ENCODE data around the gene MIB1.

The MIB1 gene

DNA sequence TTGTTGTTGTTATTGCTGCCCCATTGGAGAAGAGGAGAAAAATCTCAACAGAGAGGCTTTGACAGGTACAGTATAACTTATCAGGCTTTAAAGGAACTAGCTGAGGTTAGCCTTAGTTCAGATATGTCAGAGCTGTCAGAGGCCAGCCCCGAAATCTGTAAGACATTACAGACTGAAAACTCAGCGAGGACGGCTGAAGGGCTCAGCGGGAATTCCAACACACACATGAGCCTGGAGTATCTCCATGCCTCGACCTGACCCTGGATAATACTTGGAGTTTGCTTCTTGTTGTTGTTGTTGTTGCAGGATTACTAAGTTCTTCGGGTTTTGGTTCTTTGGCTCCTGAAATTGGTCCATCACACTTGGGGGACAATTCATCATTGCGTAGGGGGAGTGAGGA lies 166.9 kb downstream of the MIB1 start:
- TF ChIP-seq, protein P1, sequence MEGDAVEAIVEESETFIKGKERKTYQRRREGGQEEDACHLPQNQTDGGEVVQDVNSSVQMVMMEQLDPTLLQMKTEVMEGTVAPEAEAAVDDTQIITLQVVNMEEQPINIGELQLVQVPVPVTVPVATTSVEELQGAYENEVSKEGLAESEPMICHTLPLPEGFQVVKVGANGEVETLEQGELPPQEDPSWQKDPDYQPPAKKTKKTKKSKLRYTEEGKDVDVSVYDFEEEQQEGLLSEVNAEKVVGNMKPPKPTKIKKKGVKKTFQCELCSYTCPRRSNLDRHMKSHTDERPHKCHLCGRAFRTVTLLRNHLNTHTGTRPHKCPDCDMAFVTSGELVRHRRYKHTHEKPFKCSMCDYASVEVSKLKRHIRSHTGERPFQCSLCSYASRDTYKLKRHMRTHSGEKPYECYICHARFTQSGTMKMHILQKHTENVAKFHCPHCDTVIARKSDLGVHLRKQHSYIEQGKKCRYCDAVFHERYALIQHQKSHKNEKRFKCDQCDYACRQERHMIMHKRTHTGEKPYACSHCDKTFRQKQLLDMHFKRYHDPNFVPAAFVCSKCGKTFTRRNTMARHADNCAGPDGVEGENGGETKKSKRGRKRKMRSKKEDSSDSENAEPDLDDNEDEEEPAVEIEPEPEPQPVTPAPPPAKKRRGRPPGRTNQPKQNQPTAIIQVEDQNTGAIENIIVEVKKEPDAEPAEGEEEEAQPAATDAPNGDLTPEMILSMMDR (IDR thresholded peaks at IDR 0.05; ENCODE audit: insufficient read depth, low read depth, low read length, missing control alignments): no peak

DNA sequence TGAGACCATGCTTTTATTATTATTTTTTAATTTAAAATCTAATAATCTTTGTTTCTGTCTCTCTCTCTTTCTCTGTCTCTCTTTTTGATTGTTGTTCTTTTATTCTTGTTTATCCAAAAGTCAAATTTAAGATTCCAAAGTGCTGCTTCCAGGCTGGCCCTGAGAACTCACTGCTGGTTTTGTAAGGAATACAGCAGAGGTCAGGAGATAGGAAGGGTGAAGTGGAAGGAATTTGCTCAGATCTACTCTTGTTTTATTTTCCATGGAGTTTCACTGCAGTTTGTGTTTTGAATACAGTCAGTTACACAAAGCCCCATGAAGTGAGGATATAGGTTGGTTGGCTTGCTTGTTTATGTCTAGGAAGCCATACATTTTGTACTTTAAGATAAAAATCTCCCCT lies 168.1 kb downstream of the MIB1 start:
- no peak for DNase-seq (ENCODE audit: low read depth)
- H3K4me3 ChIP-seq (ENCODE audit: low read length): no peak overlapping the region
- TF ChIP-seq, protein P1 (IDR thresholded peaks at IDR 0.05; ENCODE audit: insufficient read depth, low read depth, low read length, missing control alignments): no peak

More for the DNA sequence above, 166.9 kb downstream of the MIB1 start:
- no peak for DNase-seq (ENCODE audit: low read depth)
- H3K4me3 ChIP-seq (ENCODE audit: low read length): no peak overlapping the region

DNA sequence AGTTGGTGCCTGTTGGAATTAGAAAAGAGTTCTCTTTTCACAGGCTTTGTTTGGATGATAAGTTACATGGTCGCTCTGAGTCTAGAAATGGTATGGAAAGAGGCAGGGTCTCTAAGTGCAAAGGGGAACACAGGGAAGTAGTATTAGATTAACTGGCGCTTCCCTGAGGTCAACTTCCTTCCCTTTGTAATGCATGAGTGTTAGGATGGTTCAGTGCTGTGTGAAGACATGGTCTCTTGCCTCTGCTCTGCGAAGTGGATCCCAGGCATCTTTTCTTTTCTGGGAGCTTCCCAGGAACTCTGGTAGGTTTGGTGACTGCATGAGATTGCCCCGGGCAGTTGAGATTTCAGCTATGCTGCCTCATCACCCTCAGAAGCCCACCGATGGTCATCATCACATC lies 170.3 kb downstream of the MIB1 start:
- H3K4me3 ChIP-seq (ENCODE audit: low read length): no peak overlapping the region
- TF ChIP-seq, protein P1 (IDR thresholded peaks at IDR 0.05; ENCODE audit: insufficient read depth, low read depth, low read length, missing control alignments): no peak
- DNase-seq (ENCODE audit: low read depth): no peak

DNA sequence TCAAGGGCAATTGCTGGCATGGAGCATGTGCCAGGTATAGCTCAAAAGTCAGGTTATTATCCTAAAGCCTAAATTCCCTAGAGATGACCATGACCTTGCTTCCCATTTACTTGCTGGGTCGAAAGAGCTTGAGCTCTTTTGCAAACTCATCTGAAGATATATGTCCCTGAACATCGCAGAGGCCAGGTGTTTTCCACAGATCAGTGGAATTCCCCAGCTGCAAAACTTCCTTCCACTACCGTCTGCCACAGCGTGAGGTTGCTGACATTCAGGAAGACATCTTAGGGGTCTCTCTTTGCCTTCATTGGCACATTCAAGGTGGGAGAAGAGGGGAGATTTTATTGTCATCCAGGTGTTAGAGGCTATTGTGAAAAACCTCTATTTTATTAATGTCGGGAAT lies 171.0 kb downstream of the MIB1 start:
- H3K4me3 ChIP-seq (ENCODE audit: low read length): no peak overlapping the region
- no peak for DNase-seq (ENCODE audit: low read depth)
- TF ChIP-seq, protein P1 (IDR thresholded peaks at IDR 0.05; ENCODE audit: insufficient read depth, low read depth, low read length, missing control alignments): no peak

DNA sequence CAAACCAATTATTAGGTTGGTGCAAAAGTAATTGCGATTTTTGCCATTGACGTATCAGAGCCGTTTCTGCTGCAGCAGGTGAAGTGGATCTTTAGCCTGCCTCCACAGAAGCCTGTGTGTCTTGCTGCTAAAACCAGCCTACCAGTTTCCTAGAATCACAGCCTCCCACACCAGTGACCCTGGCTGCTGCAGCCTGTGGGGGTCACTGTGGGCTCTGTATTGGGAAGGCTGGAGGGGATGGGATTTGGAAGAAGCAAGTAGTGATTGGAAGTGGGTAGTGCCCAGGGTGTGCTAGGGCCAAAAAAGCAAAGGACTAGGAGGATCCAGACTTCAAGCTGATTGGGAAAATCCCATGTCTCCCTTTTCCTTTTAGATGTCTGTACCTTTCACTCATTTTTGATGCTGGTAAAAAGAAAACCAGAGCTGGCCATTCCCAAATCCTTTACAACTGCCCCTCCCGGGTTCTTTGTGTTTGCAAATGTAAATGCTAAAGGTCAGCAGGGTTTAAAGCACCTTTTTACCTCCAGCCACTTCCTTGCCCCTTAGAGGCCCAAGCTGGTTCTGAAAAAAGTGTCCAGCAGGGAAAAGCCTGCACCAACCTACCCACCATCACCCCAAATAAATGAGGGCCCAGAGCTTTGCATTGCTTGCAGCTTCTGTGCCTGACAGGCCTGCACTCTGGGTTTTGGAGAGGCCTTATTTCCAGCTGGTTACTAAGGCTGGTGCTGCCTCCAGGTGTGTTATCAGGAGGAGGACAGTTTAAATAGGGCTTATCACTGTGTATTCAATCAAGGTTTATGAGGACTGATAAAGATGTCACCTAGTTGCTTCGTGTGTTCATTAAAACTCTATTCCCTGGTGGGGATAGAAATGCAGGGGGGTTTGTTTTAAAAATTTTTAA lies 172.0 kb downstream of the MIB1 start:
- DNase-seq (ENCODE audit: low read depth): no peak
- TF ChIP-seq, protein P1 (IDR thresholded peaks at IDR 0.05; ENCODE audit: insufficient read depth, low read depth, low read length, missing control alignments): no peak
- H3K4me3 ChIP-seq (ENCODE audit: low read length): no peak overlapping the region

DNA sequence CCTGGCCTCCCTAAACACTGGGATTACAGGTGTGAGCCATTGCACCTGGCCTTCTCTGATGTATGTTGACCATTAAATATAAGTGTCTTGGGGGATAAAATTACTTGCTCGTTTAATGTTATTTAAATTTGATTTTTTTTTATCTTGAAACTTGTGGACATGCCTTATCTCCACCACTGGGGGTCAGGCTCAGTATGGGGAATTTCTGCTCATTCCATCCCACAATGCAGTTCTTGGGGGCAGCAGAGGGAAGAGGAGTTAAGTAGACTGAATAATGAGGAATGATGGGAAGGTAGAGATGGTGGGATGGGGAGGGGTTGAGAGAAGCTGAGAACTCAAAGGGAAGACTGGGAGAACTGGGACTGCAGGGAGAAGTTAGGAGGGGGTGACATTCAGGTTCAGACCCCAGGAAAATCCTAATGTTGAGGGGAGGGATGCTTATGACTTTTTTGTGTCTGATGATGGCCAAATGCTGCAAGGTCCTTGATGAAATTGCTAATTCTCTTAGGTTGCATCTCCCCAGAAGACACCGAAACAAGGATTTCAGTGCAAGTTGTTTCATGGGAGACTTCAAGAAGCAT lies 174.2 kb downstream of the MIB1 start:
- TF ChIP-seq, protein P1 (IDR thresholded peaks at IDR 0.05; ENCODE audit: insufficient read depth, low read depth, low read length, missing control alignments): peak; percentile 64
- H3K4me3 ChIP-seq (ENCODE audit: low read length): no peak overlapping the region
- peak; percentile 54 for DNase-seq (ENCODE audit: low read depth)
